SU-DHL-6 (cell line): ENCODE measurements around the gene ZRANB3.
"Not testable (repeated sequence)": the region's sequence is repeated elsewhere in the genome, so short reads cannot be mapped to it uniquely, and the experiment has no call there.

Source experiments
- H2AFZ ChIP-seq: fragments of 200-600 bp; sonication (generic); 2 replicates; pipeline ENCODE4 v1.6.1; 2014; ENCODE audit warnings: low read depth, mild to moderate bottlenecking, moderate library complexity, mixed read lengths, antibody characterized with exemption, low read length; ENCODE audit not compliant: severe bottlenecking
- H3F3A ChIP-seq: fragments of 200-600 bp; shearing (Covaris generic); 2 replicates; pipeline ENCODE4 v1.6.0; 2016; ENCODE audit warnings: antibody characterized with exemption, mild to moderate bottlenecking; ENCODE audit not compliant: insufficient read depth
- H3K27ac ChIP-seq: fragments of 200-600 bp; sonication (generic); 2 replicates; pipeline ENCODE4 v1.5.1; 2016; ENCODE audit warnings: low read depth, mild to moderate bottlenecking, low read length, moderate library complexity, mixed read lengths
- H3K27me3 ChIP-seq: fragments of 200-600 bp; sonication (generic), shearing (Covaris generic); 2 replicates; pipeline ENCODE4 v1.6.0; 2014; ENCODE audit warnings: mild to moderate bottlenecking, low read length
- H3K36me3 ChIP-seq: fragments of 200-600 bp; sonication (generic); 2 replicates; pipeline ENCODE4 v1.6.1; 2014; ENCODE audit warnings: mild to moderate bottlenecking, low read length, mixed read lengths
- H3K4me2 ChIP-seq: fragments of 300-600, 200-600 bp; shearing (Covaris generic), sonication (generic); 2 replicates; pipeline ENCODE4 v1.6.0; 2014; ENCODE audit warnings: low read length, low read depth, mild to moderate bottlenecking; ENCODE audit not compliant: poor library complexity, severe bottlenecking
- H3K4me3 ChIP-seq: fragments of 200-600 bp; sonication (generic); 2 replicates; pipeline ENCODE4 v1.5.1; 2014; ENCODE audit warnings: antibody characterized with exemption, low read length, mild to moderate bottlenecking, mixed read lengths; ENCODE audit not compliant: insufficient read depth, poor library complexity, severe bottlenecking
- H3K79me2 ChIP-seq: fragments of 200-600 bp; sonication (generic); 2 replicates; pipeline ENCODE4 v1.6.1; 2014; ENCODE audit warnings: mild to moderate bottlenecking, low read length, moderate library complexity; ENCODE audit not compliant: insufficient read depth
- H3K9ac ChIP-seq: fragments of 200-600 bp; sonication (generic); 2 replicates; pipeline ENCODE4 v1.7.0; 2014; ENCODE audit warnings: mild to moderate bottlenecking, low read length
- H3K9me2 ChIP-seq: fragments of 200-600 bp; sonication (generic); replicated peaks from 2 replicates; pipeline ENCODE4 v1.6.1; 2014; ENCODE audit warnings: low read length; ENCODE audit not compliant: insufficient read depth
- H3K9me3 ChIP-seq: fragments of 200-600 bp; sonication (generic); 2 replicates; pipeline ENCODE4 v1.6.1; 2014; ENCODE audit warnings: low read length, mixed read lengths; ENCODE audit not compliant: insufficient read depth
- H4K20me1 ChIP-seq: fragments of 200-600 bp; sonication (generic); 2 replicates; pipeline ENCODE4 v1.6.1; 2014; ENCODE audit warnings: low read depth, mild to moderate bottlenecking, antibody characterized with exemption, low read length, moderate library complexity, mixed read lengths
- CTCF ChIP-seq: fragments of 200-600 bp; sonication (generic); IDR thresholded peaks from one replicate; pipeline ENCODE4 v1.5.1; 2017; ENCODE audit warnings: antibody characterized with exemption, mild to moderate bottlenecking, low read length, moderate library complexity; ENCODE audit not compliant: insufficient read depth, poor library complexity, severe bottlenecking
- EZH2phosphoT487 ChIP-seq: fragments of 200-600 bp; sonication (generic), shearing (Covaris generic); conservative IDR thresholded peaks from 2 replicates; pipeline ENCODE4 v1.6.1; 2018; ENCODE audit warnings: mild to moderate bottlenecking, antibody characterized with exemption, low read length, moderate library complexity, mixed read lengths

ZRANB3 gene

DNA sequence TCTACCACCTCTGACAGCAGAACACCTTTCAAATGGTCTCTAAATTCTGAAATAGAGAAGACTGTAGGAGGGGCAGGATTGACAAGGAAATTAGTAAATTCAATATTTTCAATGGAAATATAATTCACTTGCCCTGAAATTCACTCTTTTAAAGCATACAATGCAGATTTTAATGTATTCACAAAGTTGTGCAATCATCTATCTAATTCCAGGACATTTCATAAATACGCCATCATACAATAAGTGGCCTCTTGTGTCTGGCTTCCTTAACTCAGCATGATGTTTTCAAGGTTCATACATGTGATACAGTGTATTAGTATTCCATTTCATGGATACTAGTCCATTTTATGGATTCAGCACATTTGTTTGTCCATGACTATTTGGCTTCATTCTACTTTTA lies 74.2 kb downstream of the ZRANB3 start:
- Histone ChIP-seq H3F3A (no peaks in the 10 kb centered on the region), H3K36me3 (peaks cover 10% of the 10 kb centered on the region; the same call in 1 of the 2 replicates), H3K9me2 (no peaks in the 10 kb centered on the region), H4K20me1 (no peaks in the 10 kb centered on the region), H3K27me3 (no peaks in the 10 kb centered on the region), H2AFZ (no peak overlapping the region), H3K9ac (no peak overlapping the region), H3K27ac (no peak overlapping the region), H3K9me3 (peaks cover 14% of the 10 kb centered on the region; the same call in 1 of the 2 replicates), H3K4me2 (no peak overlapping the region), H3K79me2 (no peaks in the 10 kb centered on the region), H3K4me3 (no peak overlapping the region)
- TF ChIP-seq EZH2phosphoT487 (no peak), CTCF (no peak)

GRCh38 chr2:135456431-135456830 lies 74.6 kb downstream of the ZRANB3 start:
- no peak overlapping the region for H3K4me3 ChIP-seq
- H3K9ac ChIP-seq, result no peak overlapping the region
- H2AFZ ChIP-seq, result no peak overlapping the region
- no peaks in the 10 kb centered on the region for H3K79me2 ChIP-seq
- no peak overlapping the region for H3K27ac ChIP-seq
- TF ChIP-seq CTCF (no peak), EZH2phosphoT487 (no peak)
- no peaks in the 10 kb centered on the region for H3K9me2 ChIP-seq
- H3F3A ChIP-seq, result no peaks in the 10 kb centered on the region
- H3K27me3 ChIP-seq, result no peaks in the 10 kb centered on the region
- H3K9me3 ChIP-seq, result peaks cover 14% of the 10 kb centered on the region; the same call in 1 of the 2 replicates
- H3K4me2 ChIP-seq, result no peak overlapping the region
- no peaks in the 10 kb centered on the region for H4K20me1 ChIP-seq
- H3K36me3 ChIP-seq, result peaks cover 10% of the 10 kb centered on the region; the same call in 1 of the 2 replicates

DNA sequence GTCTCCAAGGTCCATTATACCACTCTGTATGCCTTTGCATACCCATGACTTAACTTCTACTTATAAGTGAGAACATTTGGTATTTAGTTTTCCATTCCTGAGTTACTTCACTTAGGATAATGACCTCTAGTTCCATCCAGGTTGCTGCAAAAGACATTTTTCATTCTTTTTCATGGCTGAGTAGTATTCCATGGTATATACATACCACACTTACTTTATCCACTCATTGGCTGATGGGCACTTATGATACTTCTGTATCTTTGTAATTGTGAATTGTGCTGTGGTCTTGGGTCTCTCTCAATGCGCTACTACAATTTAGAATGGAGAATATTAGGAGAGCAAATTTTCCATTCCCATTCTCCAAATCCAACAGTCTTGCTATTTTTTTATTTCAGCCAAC lies 76.4 kb downstream of the ZRANB3 start:
- Histone ChIP-seq H3K36me3 (peaks cover 10% of the 10 kb centered on the region; the same call in 1 of the 2 replicates), H3K27me3 (no peaks in the 10 kb centered on the region), H3F3A (no peaks in the 10 kb centered on the region), H2AFZ (no peak overlapping the region), H3K4me3 (no peak overlapping the region), H4K20me1 (no peaks in the 10 kb centered on the region), H3K9me3 (peaks cover 14% of the 10 kb centered on the region; the same call in 1 of the 2 replicates), H3K9me2 (no peaks in the 10 kb centered on the region), H3K9ac (no peak overlapping the region), H3K27ac (no peak overlapping the region), H3K79me2 (no peaks in the 10 kb centered on the region), H3K4me2 (no peak overlapping the region)
- no peak for TF ChIP-seq CTCF
- TF ChIP-seq EZH2phosphoT487, result no peak

GRCh38 chr2:135453027-135453426 lies 78.0 kb downstream of the ZRANB3 start:
- H3K4me3 ChIP-seq, H2AFZ ChIP-seq, H3K9me2 ChIP-seq, H3K79me2 ChIP-seq, H4K20me1 ChIP-seq, H3F3A ChIP-seq, H3K27ac ChIP-seq, H3K4me2 ChIP-seq, H3K27me3 ChIP-seq, H3K36me3 ChIP-seq, H3K9ac ChIP-seq: not testable (repeated sequence)
- peaks cover 14% of the 10 kb centered on the region; the same call in 1 of the 2 replicates for H3K9me3 ChIP-seq
